Activated T-cell treated with anti-CD3 and anti-CD28 coated beads for 4 hours (primary cell): ENCODE results near the gene OXNAD1.
"Not testable (repeated sequence)": the region's sequence is repeated elsewhere in the genome, so short reads cannot be mapped to it uniquely, and the experiment has no call there.

Experiments
- DNase-seq: peaks from one replicate; pipeline ENCODE4 v3.0.0-alpha.2; 2020

OXNAD1 gene

DNA sequence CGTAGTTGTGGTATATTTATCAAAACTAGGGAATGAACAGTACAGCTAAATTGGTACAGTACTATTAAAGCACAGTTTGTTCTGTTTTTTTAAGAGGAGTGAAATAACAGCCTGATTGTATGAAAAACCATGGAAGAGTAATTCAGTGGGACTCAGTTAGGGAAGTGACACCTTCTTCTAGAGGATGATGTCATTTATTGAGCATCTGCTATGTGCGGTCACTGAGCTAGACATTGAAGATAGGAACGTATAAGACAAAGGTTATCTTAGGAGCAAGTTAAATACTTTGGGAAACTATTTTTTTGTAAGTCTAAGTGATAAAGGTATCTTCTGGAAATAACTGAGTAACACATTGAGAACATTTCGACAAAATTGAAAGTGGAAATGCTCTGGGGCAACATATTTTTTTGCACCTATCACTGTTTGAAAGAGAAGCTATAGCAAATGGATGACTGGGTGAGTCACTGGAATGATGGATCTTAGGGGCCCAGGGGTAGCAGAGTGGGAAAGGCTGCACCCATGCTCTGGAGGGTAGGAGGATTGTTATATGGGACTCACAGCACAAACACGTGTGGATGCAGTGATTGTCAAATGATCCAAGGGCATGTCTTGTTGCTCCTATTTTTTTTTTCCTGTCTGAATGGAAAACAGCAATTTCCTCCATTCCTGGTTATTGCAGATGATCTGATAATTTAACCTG, 43.0 kb downstream of the OXNAD1 start:
- DNase-seq: no peak

GRCh38 chr3:16308727-16309126, 43.7 kb downstream of the OXNAD1 start:
- no peak for DNase-seq

- DNase-seq: no peak
Measured at GRCh38 chr3:16309558-16309957, 44.5 kb downstream of the OXNAD1 start.

GRCh38 chr3:16310486-16310885, 45.5 kb downstream of the OXNAD1 start:
- DNase-seq: not testable (repeated sequence)

- DNase-seq: no peak
Measured at GRCh38 chr3:16311960-16312451, 47.0 kb downstream of the OXNAD1 start.

DNA sequence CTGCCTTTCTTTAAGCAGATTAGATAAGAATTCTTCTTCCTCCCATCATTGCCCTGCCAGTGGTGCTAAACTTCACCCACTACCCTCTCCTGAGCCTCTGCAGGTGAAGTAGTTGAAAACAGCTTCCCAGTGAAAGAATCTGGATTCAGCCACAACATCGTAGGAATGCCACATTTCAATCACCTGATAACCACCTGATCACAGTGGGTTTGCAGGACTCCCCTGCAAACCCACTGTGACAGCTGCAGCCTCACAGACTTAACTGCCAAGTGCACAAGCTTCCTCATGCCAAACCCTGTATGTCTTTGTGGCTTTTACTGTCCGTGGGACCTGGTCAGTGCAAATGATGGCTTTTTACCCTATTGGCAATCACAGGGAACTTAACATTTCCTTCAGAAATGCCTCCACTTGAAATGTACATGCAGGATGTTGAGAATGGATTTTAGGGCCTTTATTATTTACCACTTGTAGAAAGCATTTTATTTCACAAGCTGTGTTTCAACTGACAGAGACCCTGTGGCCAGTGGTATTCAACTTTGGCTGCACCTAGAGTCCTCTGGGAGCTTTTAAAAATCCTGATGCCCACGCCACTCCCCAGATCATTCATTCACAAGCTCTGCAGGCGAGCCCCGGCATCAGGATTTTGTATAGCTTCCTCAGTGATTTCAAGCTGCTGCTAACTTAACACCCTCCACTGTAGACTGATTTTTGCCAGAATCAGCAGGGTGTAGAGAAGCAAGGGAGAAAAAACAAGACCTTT, 49.1 kb downstream of the OXNAD1 start:
- no peak for DNase-seq

DNA sequence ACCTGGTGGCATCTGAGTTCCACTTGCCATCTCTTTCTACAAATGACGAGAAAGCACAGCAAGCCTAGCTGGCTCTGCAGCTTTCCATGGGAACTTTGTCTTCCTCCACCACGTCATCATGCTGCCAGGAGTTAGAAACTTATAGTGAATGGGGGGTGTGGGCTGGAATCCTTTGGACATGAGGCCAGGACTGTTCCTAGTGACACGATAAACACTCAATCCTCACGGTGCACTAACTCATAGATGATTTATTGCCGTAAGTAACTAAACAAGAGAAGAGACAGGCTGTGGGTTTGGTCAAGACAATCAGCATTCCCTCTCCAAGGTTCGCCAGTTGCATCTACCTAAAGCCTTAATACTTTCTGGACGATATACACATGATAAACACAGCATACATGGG, 50.6 kb downstream of the OXNAD1 start:
- no peak for DNase-seq

DNA sequence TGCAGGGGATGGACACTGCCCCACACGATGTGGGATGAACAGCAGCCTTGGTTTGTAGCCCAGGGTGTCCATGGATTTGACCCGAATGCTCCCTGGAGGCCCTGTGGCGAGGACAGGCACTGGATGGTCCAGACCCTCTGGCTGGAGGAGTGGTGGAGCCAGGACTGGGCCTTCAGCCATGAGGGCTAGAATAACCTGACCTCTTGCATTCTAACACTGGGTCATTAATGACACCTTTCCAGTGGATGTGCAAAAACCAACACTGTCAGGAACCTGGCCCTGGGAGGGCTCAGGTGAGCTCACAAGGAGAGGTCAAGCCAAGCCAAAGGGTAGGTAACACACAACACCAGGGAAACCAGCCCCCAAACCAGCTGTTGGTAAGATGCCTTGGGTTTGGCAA, 51.4 kb downstream of the OXNAD1 start:
- DNase-seq: no peak

DNA sequence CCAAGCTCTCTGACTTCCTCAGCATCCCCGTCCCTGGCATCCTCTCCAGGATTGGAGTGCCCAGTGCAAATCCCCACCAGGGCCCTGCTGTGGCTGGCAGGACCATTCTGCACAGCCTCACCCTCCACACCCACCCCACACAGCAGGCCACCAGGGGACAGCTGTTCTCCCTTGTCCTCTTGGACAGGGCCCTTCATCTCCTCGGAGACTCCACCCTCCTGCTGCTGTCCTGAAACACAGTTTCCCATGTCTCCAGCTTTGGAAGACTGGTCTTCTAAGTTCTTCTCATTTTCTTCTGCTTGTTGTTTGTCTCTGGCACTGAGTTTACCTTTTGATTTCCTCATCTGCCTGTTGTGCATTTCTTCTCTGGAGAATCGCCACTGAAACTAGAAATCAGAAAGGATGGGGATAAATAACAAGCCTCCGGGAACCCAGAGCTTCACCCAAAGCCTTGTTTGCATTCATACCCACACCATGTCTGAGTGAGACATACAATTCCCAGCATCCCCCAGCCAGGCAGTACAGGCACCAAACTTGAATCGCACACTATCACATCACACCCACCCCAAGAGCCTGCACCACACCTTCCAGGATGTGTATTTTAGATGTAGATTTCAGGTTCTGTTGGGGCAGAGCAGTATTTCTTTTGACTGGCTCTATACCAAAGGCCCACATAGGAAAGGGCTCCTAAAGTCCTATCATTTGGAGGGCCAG, 52.0 kb downstream of the OXNAD1 start:
- no peak for DNase-seq

- DNase-seq: no peak
Measured at GRCh38 chr3:16317561-16317945, 52.5 kb downstream of the OXNAD1 start.

DNA sequence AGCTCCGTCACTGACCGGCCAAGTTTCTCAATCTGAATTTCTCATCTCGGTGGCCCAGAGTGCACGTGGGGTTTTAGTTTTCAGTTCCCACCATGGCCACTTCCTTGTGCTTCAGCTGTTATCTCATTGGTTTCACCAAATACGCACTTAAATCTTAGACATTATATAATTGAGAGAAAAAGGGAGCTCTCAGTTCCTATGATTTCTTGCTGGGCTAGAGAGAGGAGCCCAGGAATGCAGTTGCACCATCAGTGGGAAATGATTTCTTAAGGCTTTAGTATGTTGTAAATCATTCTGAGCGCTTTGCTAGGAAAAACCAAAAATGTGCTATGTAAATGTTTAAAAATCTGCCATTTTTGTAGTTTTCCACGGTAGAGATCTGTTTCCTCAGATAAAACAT, 53.2 kb downstream of the OXNAD1 start:
- no peak for DNase-seq

GRCh38 chr3:16319307-16319706, 54.3 kb downstream of the OXNAD1 start:
- DNase-seq: peak; percentile 80

- no peak for DNase-seq
Measured at GRCh38 chr3:16319723-16320122, 54.7 kb downstream of the OXNAD1 start.

DNA sequence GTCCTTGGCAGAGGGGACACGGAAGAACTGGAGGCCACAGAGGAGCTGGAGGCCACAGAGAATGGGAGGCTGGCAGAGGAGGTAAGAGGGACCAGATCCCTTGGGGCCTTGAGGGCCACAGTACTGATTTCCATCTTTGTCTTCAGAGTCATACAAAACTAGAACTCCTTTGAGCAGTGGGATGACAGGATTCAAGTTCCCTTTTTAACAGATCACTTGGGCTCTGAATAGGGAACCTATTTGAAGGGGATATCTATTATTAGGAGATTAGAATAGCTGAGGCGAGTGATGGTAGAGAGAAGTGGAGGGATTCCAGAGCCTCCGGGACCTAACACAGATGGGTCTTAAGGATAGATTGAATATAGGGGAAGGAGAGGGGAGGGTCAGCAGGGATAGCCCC, 55.7 kb downstream of the OXNAD1 start:
- no peak for DNase-seq

GRCh38 chr3:16322189-16322588, 57.2 kb downstream of the OXNAD1 start:
- no peak for DNase-seq

DNA sequence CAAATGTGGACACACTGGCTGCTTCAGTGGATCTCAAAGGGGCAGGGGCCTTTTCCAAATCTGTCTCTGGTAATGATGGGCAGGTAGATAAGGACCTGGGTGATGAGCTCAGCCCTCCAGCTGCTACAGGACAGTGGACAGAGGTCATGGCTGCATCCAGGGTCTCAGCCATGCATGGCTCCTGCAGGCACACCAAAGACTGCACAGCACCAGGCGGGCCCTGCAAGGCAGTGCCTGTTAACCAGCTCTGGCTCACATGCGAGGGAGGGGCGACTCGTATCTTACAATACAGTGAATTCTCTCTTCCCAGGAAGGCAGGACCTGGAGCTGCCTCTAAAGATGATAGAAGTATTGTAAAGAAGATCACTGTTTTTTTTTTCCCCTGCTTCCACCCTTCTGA, 58.7 kb downstream of the OXNAD1 start:
- DNase-seq: no peak

DNA sequence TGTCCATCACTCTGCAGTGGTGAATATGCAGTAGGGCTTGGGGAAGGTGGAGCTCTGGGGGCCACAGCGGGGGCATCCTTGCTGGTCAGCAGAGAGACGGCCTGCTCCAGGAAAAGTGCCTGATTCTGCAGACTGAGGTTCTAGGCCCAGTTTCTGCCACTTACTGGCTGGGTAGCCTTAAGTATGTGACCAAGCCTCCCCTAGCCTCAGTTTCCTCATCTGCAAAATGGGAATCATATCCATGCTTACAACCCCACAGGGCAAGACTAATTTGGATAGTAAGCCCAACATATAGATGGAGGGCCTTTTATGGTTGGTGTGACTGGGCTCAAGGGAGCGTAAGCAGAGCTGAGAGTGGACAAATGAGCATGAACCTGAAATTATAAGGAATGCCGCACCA, 60.8 kb downstream of the OXNAD1 start:
- no peak for DNase-seq

DNA sequence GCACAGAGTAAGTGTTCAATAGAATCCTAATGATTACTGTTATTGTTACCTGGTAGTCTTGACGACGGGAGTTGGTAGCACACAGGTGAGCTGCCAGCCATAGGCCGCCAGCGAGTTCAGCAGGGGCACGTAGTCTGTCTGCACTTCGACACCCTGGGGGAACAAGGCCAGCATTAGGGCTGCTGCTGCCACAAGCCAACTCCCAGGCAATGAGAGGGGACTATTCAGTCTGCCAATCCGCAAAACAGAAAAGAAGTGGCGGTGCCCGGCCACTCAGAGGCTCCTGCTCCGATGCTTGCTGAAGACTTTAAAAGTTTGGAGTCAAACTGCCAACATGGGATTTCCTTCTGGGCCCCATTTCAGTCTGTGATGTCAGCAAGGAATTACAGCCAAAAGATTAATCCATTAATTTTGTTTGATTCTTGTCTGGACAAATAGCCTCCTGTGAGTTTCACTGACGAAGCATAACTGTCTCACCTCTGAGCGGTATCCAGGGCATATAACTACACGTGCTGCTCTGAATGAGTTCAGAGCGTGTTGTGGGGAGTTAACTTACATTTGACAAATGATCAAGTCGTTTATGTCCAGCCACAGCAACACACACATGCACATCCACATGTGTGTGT, 61.8 kb downstream of the OXNAD1 start:
- DNase-seq: no peak

DNA sequence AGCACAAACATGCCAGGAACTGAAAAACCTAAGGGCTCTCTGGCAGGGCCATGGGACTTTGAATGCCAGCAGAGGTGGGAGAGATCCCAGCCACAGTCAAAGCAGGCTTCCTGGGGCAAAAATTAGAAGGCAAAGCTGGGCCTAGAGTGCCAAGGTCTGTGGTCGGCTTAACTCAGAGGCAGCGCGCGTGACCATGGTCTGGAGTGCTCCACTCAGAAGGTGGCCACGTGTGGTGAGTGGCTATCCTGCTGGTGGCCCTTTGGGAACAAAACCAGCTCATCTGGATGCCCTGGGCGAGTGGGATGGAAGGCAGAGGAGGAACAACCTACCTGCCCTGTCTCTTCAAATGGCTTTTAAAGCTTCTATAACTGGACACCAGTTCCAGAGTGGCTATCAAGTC, 63.1 kb downstream of the OXNAD1 start:
- no peak for DNase-seq

DNA sequence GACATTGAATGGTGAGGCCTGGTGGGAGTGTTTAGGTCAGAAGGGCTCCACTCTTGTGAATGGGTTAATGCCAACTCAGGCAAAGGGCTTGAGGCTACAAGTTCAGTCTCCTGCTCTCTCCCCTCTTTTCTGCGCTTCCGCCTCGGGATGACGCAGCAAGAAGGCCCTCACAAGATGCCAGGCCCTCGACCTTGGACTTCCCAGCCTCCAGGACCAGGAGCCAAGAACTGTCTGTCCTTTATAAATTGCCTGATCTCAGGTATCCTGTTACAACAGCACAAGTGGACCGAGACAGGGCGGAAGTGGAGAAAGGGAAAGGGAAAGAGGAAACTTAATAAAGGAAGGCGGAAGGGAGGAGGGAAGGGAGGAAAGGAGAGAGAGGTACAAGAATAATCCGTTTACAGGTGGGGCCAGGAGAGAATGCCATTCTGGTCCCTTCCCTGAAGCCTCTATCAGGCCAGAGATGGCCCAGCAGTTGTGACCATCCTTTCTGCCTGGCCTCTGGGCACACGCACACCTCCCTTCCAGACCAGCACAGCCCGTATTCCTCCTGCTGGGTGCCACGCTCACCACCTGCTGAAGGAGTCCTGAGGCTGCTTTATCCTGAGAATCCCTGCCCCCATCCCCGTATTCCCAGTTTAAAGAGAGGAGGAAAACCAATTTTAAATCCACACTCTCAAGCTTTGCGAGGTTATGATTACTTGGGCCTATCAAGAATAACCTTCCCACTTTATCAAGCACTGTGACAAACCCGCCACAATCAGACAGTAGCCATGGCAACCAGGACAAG, 64.2 kb downstream of the OXNAD1 start:
- no peak for DNase-seq

DNA sequence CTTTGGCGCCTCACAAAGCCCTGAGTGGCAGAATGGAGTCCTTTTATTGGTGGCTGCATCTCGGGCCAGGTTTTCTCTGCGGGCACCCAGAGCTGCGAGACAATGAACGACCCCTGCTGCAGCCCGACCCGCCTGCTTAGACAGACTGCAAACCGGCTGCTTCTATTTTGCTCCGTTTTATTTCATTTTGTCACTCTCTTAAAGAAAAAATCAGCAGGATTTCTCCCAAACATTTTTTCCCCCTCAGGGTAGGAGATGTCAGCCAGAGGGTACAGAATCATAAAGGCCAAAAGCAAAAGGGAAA, 64.8 kb downstream of the OXNAD1 start:
- DNase-seq: no peak

GRCh38 chr3:16330351-16330750, 65.3 kb downstream of the OXNAD1 start:
- no peak for DNase-seq
